Progenitor cell of endocrine pancreas (in vitro differentiated cells): ENCODE measurements around the gene KMT5B. TPM values are rescaled to one million over a fixed set of nuclear protein-coding genes. Genes with fewer than 3 reads are reported as not detected.
A peak's percentile ranks its signal among the peaks of the same experiment; 100 is the strongest.

Source experiments
- DNase-seq: peaks from one replicate; pipeline ENCODE4 v3.0.0; 2021; ENCODE audit warnings: low spot score; ENCODE audit not compliant: unreplicated experiment
- H3K27ac Mint-ChIP-seq: 2 replicates; pipeline ENCODE4 v1.8.0; 2021; ENCODE audit warnings: mild to moderate bottlenecking, moderate library complexity, mixed read lengths
- H3K27me3 Mint-ChIP-seq: 2 replicates; pipeline ENCODE4 v1.8.0; 2021; ENCODE audit warnings: mixed read lengths
- H3K36me3 Mint-ChIP-seq: 2 replicates; pipeline ENCODE4 v1.8.0; 2022; ENCODE audit warnings: mixed read lengths; ENCODE audit not compliant: insufficient read depth
- H3K4me1 Mint-ChIP-seq: 2 replicates; pipeline ENCODE4 v1.8.0; 2021; ENCODE audit warnings: low read depth, mixed read lengths
- H3K4me3 Mint-ChIP-seq: 2 replicates; pipeline ENCODE4 v1.8.0; 2021; ENCODE audit warnings: low read depth, mild to moderate bottlenecking, moderate library complexity, mixed read lengths
- H3K9me3 Mint-ChIP-seq: 2 replicates; pipeline ENCODE4 v1.8.0; 2021; ENCODE audit warnings: low read depth, mixed read lengths
- total RNA-seq: library from RNA; stranded (reverse); gene quantifications from 2 replicates; pipeline ENCODE4 v1.2.1, GENCODE V29; 2021
- TF ChIP-seq, protein P1 (sequence below): fragments of 200-600 bp; sonication (generic); IDR thresholded peaks from one replicate; pipeline ENCODE4 v1.5.0; 2021; ENCODE audit warnings: antibody characterized with exemption, mild to moderate bottlenecking; ENCODE audit not compliant: unreplicated experiment

KMT5B gene
- total RNA-seq, 1 donor from 2014 or later = 67.5 TPM

DNA sequence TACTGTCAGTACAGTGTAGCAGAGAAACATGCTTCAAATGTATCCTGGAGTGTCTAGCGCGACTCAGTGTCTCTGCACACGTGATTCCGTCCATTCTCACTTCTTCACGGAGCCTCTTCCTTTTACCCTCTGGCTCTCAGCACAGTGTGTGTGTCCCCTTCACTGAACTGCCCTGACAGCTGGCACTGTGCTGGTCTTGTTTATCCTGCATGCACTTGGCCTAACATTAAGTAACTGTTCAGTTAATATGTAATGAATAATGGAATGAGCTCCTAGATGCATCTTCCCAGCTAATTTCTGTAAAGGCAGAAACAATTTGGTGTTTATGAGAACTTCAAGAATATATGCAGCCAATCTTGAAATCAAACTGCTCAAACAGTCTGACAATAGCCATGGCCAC lies 44.4 kb downstream of the KMT5B start:
- H3K27me3 Mint-ChIP-seq = no peaks in the 10 kb centered on the region
- no peak overlapping the region for H3K4me3 Mint-ChIP-seq
- no peaks in the 10 kb centered on the region for H3K9me3 Mint-ChIP-seq
- H3K27ac Mint-ChIP-seq = no peak overlapping the region
- TF ChIP-seq, protein P1, sequence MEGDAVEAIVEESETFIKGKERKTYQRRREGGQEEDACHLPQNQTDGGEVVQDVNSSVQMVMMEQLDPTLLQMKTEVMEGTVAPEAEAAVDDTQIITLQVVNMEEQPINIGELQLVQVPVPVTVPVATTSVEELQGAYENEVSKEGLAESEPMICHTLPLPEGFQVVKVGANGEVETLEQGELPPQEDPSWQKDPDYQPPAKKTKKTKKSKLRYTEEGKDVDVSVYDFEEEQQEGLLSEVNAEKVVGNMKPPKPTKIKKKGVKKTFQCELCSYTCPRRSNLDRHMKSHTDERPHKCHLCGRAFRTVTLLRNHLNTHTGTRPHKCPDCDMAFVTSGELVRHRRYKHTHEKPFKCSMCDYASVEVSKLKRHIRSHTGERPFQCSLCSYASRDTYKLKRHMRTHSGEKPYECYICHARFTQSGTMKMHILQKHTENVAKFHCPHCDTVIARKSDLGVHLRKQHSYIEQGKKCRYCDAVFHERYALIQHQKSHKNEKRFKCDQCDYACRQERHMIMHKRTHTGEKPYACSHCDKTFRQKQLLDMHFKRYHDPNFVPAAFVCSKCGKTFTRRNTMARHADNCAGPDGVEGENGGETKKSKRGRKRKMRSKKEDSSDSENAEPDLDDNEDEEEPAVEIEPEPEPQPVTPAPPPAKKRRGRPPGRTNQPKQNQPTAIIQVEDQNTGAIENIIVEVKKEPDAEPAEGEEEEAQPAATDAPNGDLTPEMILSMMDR = no peak
- peaks cover 35% of the 10 kb centered on the region for H3K36me3 Mint-ChIP-seq
- peaks cover 17% of the 10 kb centered on the region for H3K4me1 Mint-ChIP-seq
- DNase-seq = no peak

DNA sequence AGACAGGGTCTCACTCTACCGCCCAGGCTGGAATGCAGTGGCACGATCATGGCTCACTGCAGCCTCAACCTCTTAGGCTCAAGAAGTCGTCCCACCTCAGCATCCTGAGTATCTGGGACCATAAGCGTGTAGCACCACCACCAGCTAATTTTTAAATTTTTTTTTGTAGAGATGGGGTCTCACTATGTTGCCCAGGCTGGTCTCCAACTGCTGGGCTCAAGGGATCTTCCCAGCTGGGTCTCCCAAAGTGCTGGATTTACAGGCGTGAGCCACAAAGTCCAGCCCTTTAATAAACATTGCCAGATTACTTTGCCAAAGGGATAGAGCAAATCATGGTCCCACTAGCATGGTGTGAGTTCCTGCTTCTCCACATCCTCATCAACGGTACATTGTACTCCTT lies 45.6 kb downstream of the KMT5B start:
- no peak overlapping the region for H3K4me3 Mint-ChIP-seq
- no peak for DNase-seq
- H3K27ac Mint-ChIP-seq = no peak overlapping the region
- H3K36me3 Mint-ChIP-seq = peaks cover 33% of the 10 kb centered on the region
- H3K27me3 Mint-ChIP-seq = no peaks in the 10 kb centered on the region
- TF ChIP-seq, protein P1 = no peak
- H3K4me1 Mint-ChIP-seq = peaks cover 17% of the 10 kb centered on the region
- H3K9me3 Mint-ChIP-seq = no peaks in the 10 kb centered on the region

GRCh38 chr11:68166969-68167368 lies 46.1 kb downstream of the KMT5B start:
- Mint-ChIP-seq H3K27me3 (no peaks in the 10 kb centered on the region), H3K9me3 (no peaks in the 10 kb centered on the region), H3K36me3 (peaks cover 36% of the 10 kb centered on the region), H3K4me3 (no peak overlapping the region), H3K4me1 (peaks cover 17% of the 10 kb centered on the region), H3K27ac (no peak overlapping the region)
- no peak for DNase-seq
- TF ChIP-seq, protein P1 = no peak

DNA sequence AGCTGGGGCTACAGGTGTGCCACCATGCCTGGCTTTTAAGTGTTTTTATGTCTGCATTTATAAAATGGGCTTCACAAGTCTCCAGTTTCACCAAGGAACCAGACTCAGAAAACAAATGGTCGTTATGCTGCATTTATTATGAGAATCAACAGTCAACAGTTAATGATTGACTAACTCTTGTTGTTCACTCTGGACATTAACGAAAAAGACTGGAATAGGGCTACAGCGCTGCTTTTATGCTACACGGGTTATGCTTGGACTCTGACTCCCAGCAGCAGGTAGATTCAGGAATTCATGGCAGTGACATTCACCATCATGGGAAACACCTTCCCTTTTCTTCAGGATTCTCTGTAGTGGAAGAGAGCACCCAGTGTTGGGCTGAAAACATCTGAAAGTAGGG lies 47.5 kb downstream of the KMT5B start:
- TF ChIP-seq, protein P1 = no peak
- H3K36me3 Mint-ChIP-seq = peaks cover 37% of the 10 kb centered on the region
- peaks cover 17% of the 10 kb centered on the region for H3K4me1 Mint-ChIP-seq
- no peaks in the 10 kb centered on the region for H3K9me3 Mint-ChIP-seq
- H3K27me3 Mint-ChIP-seq = no peaks in the 10 kb centered on the region
- DNase-seq = no peak
- H3K27ac Mint-ChIP-seq = peak overlapping the region; percentile 19
- H3K4me3 Mint-ChIP-seq = no peak overlapping the region

GRCh38 chr11:68164437-68164836 lies 48.7 kb downstream of the KMT5B start:
- TF ChIP-seq, protein P1 = no peak
- no peaks in the 10 kb centered on the region for H3K27me3 Mint-ChIP-seq
- H3K27ac Mint-ChIP-seq = no peak overlapping the region
- no peaks in the 10 kb centered on the region for H3K9me3 Mint-ChIP-seq
- no peak for DNase-seq
- peaks cover 19% of the 10 kb centered on the region for H3K4me1 Mint-ChIP-seq
- no peak overlapping the region for H3K4me3 Mint-ChIP-seq
- H3K36me3 Mint-ChIP-seq = peaks cover 35% of the 10 kb centered on the region
